ENCODE results near the gene KRT5.

Gene KRT5

DNA sequence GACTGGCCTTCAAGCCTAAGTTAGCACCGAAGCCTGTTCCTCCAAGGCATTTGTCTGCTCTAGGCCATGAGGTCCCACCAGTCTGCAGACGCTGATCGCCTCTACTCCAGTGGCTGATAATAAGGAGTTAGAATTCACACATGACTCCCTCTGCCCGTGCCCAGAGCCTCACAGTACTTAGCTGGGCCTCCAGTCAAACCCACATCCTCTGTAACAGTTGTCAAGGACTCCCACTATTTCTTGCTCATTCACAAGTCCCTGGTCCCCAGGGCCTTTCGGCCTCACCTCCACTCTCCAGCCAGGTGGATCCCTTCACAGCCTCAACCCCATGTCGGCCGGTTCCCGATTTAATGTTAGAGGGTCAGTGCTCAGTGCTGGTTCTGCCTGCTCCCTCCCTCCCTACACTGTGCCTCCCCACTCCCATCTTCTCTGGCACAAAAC lies 6.3 kb upstream of the KRT5 start:
- Histone ChIP-seq H3K27me3 (ENCODE audit: insufficient read depth, poor library complexity, severe bottlenecking) (no peaks in the 10 kb centered on the region), H3K27ac (replicated peaks) (no peak overlapping the region), H3K4me3 (replicated peaks; ENCODE audit: insufficient read depth, low read length) (no peak overlapping the region)
- TF ChIP-seq CTCF (IDR thresholded peaks at IDR 0.05; ENCODE audit: insufficient read depth, low read length) (no peak), REST (IDR thresholded peaks at IDR 0.05; ENCODE audit: insufficient replicate concordance, low read depth) (no peak), GABPA (IDR thresholded peaks at IDR 0.05; ENCODE audit: low read depth) (no peak), POLR2AphosphoS5 (IDR thresholded peaks at IDR 0.05; ENCODE audit: low read depth) (no peak)
- DNase-seq (ENCODE audit: low read depth in 1 of 2, low spot score in 1 of 2) = no peak

DNA sequence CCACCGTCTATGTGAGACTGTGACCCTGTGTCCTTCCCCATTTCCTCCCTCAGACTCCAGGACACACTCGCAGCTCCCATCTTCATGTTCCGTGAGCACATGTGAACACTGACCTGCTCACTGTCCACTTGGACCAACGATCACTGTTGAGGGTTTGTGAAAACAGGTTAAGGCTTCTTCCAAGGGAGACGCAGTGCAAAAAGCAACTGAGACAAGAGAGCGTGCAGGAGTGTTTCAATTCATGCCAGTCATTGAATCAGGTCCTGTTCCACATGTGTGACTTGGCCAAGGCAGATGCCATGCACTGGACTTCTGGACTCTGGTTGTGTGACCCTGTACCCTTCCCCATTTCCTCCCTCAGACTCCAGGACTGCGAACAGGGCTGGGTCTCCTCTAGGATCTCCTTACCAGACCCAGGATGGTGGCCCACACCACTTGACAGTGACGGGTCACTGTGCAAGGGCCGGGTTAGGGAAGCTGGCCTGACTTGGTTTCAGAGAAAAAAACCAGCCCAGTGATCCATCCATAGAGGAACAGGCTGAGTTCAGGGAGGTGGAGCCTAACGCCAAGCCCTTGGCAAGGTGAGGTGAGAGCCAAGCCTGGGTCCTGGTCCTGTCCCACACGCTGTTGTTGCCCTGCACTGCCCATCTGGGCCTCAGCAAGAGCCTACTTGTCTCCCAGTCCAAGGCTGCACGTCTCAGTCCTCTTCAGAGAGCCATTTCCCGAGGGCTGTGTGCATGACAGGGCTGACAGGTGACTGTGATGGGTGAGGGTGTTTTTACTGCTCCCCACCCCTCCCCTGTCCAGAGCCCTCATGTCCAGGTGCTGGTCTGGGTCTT lies 5.7 kb upstream of the KRT5 start:
- H3K27me3 ChIP-seq (ENCODE audit: insufficient read depth, poor library complexity, severe bottlenecking) = no peaks in the 10 kb centered on the region

More for the DNA sequence above, 5.7 kb upstream of the KRT5 start:
- no peak for DNase-seq (ENCODE audit: low read depth in 1 of 2, low spot score in 1 of 2)
- TF ChIP-seq CTCF (IDR thresholded peaks at IDR 0.05; ENCODE audit: insufficient read depth, low read length) (no peak), REST (IDR thresholded peaks at IDR 0.05; ENCODE audit: insufficient replicate concordance, low read depth) (no peak), GABPA (IDR thresholded peaks at IDR 0.05; ENCODE audit: low read depth) (no peak), SPI1 (IDR thresholded peaks at IDR 0.05; ENCODE audit: borderline replicate concordance, low read depth) (no peak), POLR2AphosphoS5 (IDR thresholded peaks at IDR 0.05; ENCODE audit: low read depth) (no peak)
- Histone ChIP-seq H3K4me3 (replicated peaks; ENCODE audit: insufficient read depth, low read length) (no peak overlapping the region), H3K27ac (replicated peaks) (no peak overlapping the region)

All from HL-60 (cell line).